GM19468 (cell line): ENCODE data around the gene NOL8.
A peak's percentile ranks its signal among the peaks of the same experiment; 100 is the strongest.

ENCODE experiments used
- ATAC-seq: cut with Tn5 transposase; IDR thresholded peaks from one replicate; pipeline ENCODE4 v1.9.1; 2021; ENCODE audit warnings: mild to moderate bottlenecking, moderate library complexity, moderate number of reproducible peaks; ENCODE audit not compliant: unreplicated experiment; ENCODE audit errors: extremely low read depth

Gene NOL8

GRCh38 chr9:92313624-92314012 lies 11.5 kb downstream of the NOL8 start:
- no peak for ATAC-seq

GRCh38 chr9:92312887-92313623 lies 12.1 kb downstream of the NOL8 start:
- no peak for ATAC-seq

GRCh38 chr9:92310562-92310961 lies 14.6 kb downstream of the NOL8 start:
- ATAC-seq, result no peak

- ATAC-seq, result no peak
Observed at GRCh38 chr9:92308893-92309292, 16.3 kb downstream of the NOL8 start.

- no peak for ATAC-seq
Observed at GRCh38 chr9:92300936-92301335, 24.2 kb downstream of the NOL8 start.

GRCh38 chr9:92299116-92299515 lies 26.0 kb downstream of the NOL8 start:
- ATAC-seq, result no peak

- no peak for ATAC-seq
Observed at GRCh38 chr9:92298036-92298435, 27.1 kb downstream of the NOL8 start.

GRCh38 chr9:92297611-92298010 lies 27.5 kb downstream of the NOL8 start:
- no peak for ATAC-seq

GRCh38 chr9:92295827-92296258 lies 29.3 kb downstream of the NOL8 start:
- ATAC-seq, result no peak

GRCh38 chr9:92295240-92295790 lies 29.8 kb downstream of the NOL8 start:
- no peak for ATAC-seq

GRCh38 chr9:92294297-92294676 lies 30.9 kb downstream of the NOL8 start:
- no peak for ATAC-seq

- ATAC-seq, result peak; percentile 82
Observed at GRCh38 chr9:92293452-92294296, 31.5 kb downstream of the NOL8 start, which contains the start of gene IARS1. IARS1 (minus strand) TSS chr9:92293697; CDS start chr9:92289419, 4,278 bp downstream.

- ATAC-seq, result no peak
Observed at GRCh38 chr9:92293075-92293354, 32.1 kb downstream of the NOL8 start.

- ATAC-seq, result no peak
Observed at GRCh38 chr9:92292338-92293074, 32.6 kb downstream of the NOL8 start.

GRCh38 chr9:92291577-92291976 lies 33.6 kb downstream of the NOL8 start:
- ATAC-seq, result no peak

GRCh38 chr9:92290785-92291429 lies 34.2 kb downstream of the NOL8 start:
- no peak for ATAC-seq

- ATAC-seq, result no peak
Observed at GRCh38 chr9:92289708-92290390, 35.3 kb downstream of the NOL8 start.

GRCh38 chr9:92279302-92279701 lies 45.8 kb downstream of the NOL8 start:
- no peak for ATAC-seq

- no peak for ATAC-seq
Observed at GRCh38 chr9:92278110-92278509, 47.0 kb downstream of the NOL8 start.
